Activated B cell treated with CpG ODN at 0.5 μM for 24 hours (primary cell): ENCODE measurements around the gene SLC18A3. TPM values are rescaled to one million over a fixed set of nuclear protein-coding genes. Genes with fewer than 3 reads are reported as not detected.

ENCODE experiments used
- ATAC-seq: fragments of 200-7000 bp; cut with Tn5 transposase; one replicate; pipeline ENCODE4 v1.10.0; 2021; ENCODE audit warnings: low read depth, mild to moderate bottlenecking, moderate library complexity
- CTCF ChIA-PET: fragments of 350-600 bp; sonication (Branson Sonifier 250); formaldehyde crosslinking; loops from one replicate; lab custom pipeline; 2021; ENCODE audit warnings: antibody characterized with exemption; lab: Charles Lee
- POLR2A ChIA-PET: fragments of 350-600 bp; sonication (Branson Sonifier 250); formaldehyde crosslinking; loops from one replicate; lab custom pipeline; 2021; ENCODE audit warnings: antibody characterized with exemption; lab: Charles Lee
- DNase-seq: peaks from one replicate; pipeline ENCODE4 v3.0.0; 2022
- H3K27ac Mint-ChIP-seq: one replicate; pipeline ENCODE4 v1.8.0; 2020; ENCODE audit warnings: mixed read lengths
- H3K27me3 Mint-ChIP-seq: one replicate; pipeline ENCODE4 v1.8.0; 2021; ENCODE audit warnings: mixed read lengths
- H3K36me3 Mint-ChIP-seq: one replicate; pipeline ENCODE4 v1.8.0; 2021; ENCODE audit warnings: low read depth, mixed read lengths
- H3K4me1 Mint-ChIP-seq: one replicate; pipeline ENCODE4 v1.8.0; 2021; ENCODE audit warnings: mixed read lengths
- H3K4me3 Mint-ChIP-seq: one replicate; pipeline ENCODE4 v1.8.0; 2020; ENCODE audit warnings: mild to moderate bottlenecking, mixed read lengths
- H3K9me3 Mint-ChIP-seq: one replicate; pipeline ENCODE4 v1.8.0; 2020; ENCODE audit warnings: mixed read lengths
- CTCF ChIP-seq: fragments of 200-600 bp; IDR thresholded peaks from one replicate; pipeline ENCODE4 v1.8.0; 2022; ENCODE audit warnings: antibody characterized with exemption, mild to moderate bottlenecking
- intact Hi-C: fragments of 100-400 bp; cut with micrococcal nuclease; formaldehyde crosslinking; loops from one replicate; pipeline ENCODE4 v1.15.1; 2024
- total RNA-seq: library from RNA; stranded (reverse); gene quantifications from 2 replicates; pipeline ENCODE4 v1.2.3, GENCODE V29; 2022

The SLC18A3 gene
- total RNA-seq, 1 donor from 2014 or later = not detected

GRCh38 chr10:49620286-49620810, 10.2 kb downstream of the SLC18A3 start:
- Mint-ChIP-seq H3K36me3 (no peaks in the 10 kb centered on the region), H3K4me1 (no peaks in the 10 kb centered on the region), H3K4me3 (no peak overlapping the region), H3K27me3 (peaks cover 48% of the 10 kb centered on the region), H3K27ac (no peak overlapping the region), H3K9me3 (no peaks in the 10 kb centered on the region)
- POLR2A ChIA-PET = no interaction called here
- DNase-seq = no peak
- TF ChIP-seq CTCF = no peak
- intact Hi-C loops = no loop called here
- no peak for ATAC-seq
- CTCF ChIA-PET = no interaction called here

- ChIA-PET CTCF (no interaction called here), POLR2A (no interaction called here)
- H3K4me1 Mint-ChIP-seq = no peaks in the 10 kb centered on the region
- DNase-seq (no peak), ATAC-seq (no peak)
- intact Hi-C loops = no loop called here
- no peaks in the 10 kb centered on the region for H3K9me3 Mint-ChIP-seq
- H3K4me3 Mint-ChIP-seq = no peak overlapping the region
- H3K36me3 Mint-ChIP-seq = no peaks in the 10 kb centered on the region
- TF ChIP-seq CTCF = no peak
- H3K27ac Mint-ChIP-seq = no peak overlapping the region
- peaks cover 42% of the 10 kb centered on the region for H3K27me3 Mint-ChIP-seq
Observed at GRCh38 chr10:49620841-49621378, 10.8 kb downstream of the SLC18A3 start.

GRCh38 chr10:49621561-49621960, 11.5 kb downstream of the SLC18A3 start:
- H3K27me3 Mint-ChIP-seq = peaks cover 36% of the 10 kb centered on the region
- DNase-seq = no peak

GRCh38 chr10:49622426-49623425, 12.6 kb downstream of the SLC18A3 start:
- no peak for DNase-seq
- peaks cover 24% of the 10 kb centered on the region for H3K27me3 Mint-ChIP-seq
- no peak for TF ChIP-seq CTCF

More at GRCh38 chr10:49621561-49621960, 11.5 kb downstream of the SLC18A3 start:
- ChIA-PET CTCF (no interaction called here), POLR2A (no interaction called here)
- intact Hi-C loops = no loop called here
- TF ChIP-seq CTCF = no peak
- H3K4me3 Mint-ChIP-seq = no peak overlapping the region
- H3K9me3 Mint-ChIP-seq = no peaks in the 10 kb centered on the region
- no peak overlapping the region for H3K27ac Mint-ChIP-seq
- H3K36me3 Mint-ChIP-seq = no peaks in the 10 kb centered on the region
- no peaks in the 10 kb centered on the region for H3K4me1 Mint-ChIP-seq
- ATAC-seq = no peak

GRCh38 chr10:49624629-49625028, 14.5 kb downstream of the SLC18A3 start:
- Mint-ChIP-seq H3K4me1 (no peaks in the 10 kb centered on the region), H3K9me3 (no peaks in the 10 kb centered on the region), H3K4me3 (no peak overlapping the region), H3K27me3 (peaks cover 5% of the 10 kb centered on the region), H3K27ac (no peak overlapping the region), H3K36me3 (no peaks in the 10 kb centered on the region)
- CTCF ChIA-PET = no interaction called here
- intact Hi-C loops = no loop called here
- POLR2A ChIA-PET = no interaction called here
- TF ChIP-seq CTCF = no peak
- ATAC-seq (no peak), DNase-seq (no peak)

More at GRCh38 chr10:49622426-49623425, 12.6 kb downstream of the SLC18A3 start:
- no peaks in the 10 kb centered on the region for H3K36me3 Mint-ChIP-seq
- no peaks in the 10 kb centered on the region for H3K4me1 Mint-ChIP-seq
- ATAC-seq = no peak
- H3K9me3 Mint-ChIP-seq = no peaks in the 10 kb centered on the region
- intact Hi-C loops = no loop called here
- no peak overlapping the region for H3K4me3 Mint-ChIP-seq
- ChIA-PET POLR2A (no interaction called here), CTCF (no interaction called here)
- H3K27ac Mint-ChIP-seq = no peak overlapping the region
